ENCODE results near the gene PCNT. TPM values are rescaled to one million over a fixed set of nuclear protein-coding genes. Genes with fewer than 3 reads are reported as not detected.

The PCNT gene
- total and polyA plus RNA-seq, 10 of the 15 experiments (the other 5 are each of a cell fraction or from before 2014, with no cell fraction given) = 2.9 to 39.6 (median 20.5) TPM

GRCh38 chr21:46328151-46328550 lies 4.2 kb downstream of the PCNT start (continued):
- TF ChIP-seq CUX1 (IDR thresholded peaks at IDR 0.05; ENCODE audit: insufficient replicate concordance, low read depth, low read length) (no peak), RUNX3 (IDR thresholded peaks at IDR 0.05; ENCODE audit: low read length) (no peak), CBX3 (IDR thresholded peaks at IDR 0.05; ENCODE audit: borderline replicate concordance, low read depth) (no peak)

- peaks cover 3 to 16% of the 10 kb centered on the region in 2 experiments for H3K36me3 ChIP-seq (ENCODE audit: control insufficient read depth in 2 of 2, insufficient read depth in 2 of 2, low read length in 1 of 2)
- no peaks in the 10 kb centered on the region for H3K9me3 ChIP-seq (replicated peaks; ENCODE audit: control insufficient read depth, insufficient read depth, low read length)
- FAIRE-seq = no peak
- SMC1A ChIA-PET (ENCODE audit: uncharacterized antibody, unreplicated experiment) = no interaction called here
- no peak overlapping the region for H3K4me2 ChIP-seq (ENCODE audit: control insufficient read depth, insufficient read depth)
- POLR2A ChIA-PET = no interaction called here
- no TSS peak for BruUV-seq (replicated peaks)
- H3K4me1 ChIP-seq (ENCODE audit: control insufficient read depth, insufficient read depth, low read length) = no peaks in the 10 kb centered on the region
- H4K20me1 ChIP-seq (ENCODE audit: control insufficient read depth, insufficient read depth) = no peaks in the 10 kb centered on the region
- intact Hi-C loops (cut with micrococcal nuclease; ENCODE audit: unreplicated experiment) = no loop called here
- RAD21 ChIA-PET (ENCODE audit: unreplicated experiment) = no interaction called here
- no peak for DNase-seq (ENCODE audit: low read depth, low spot score)
- no peak overlapping the region for H3K4me3 ChIP-seq
- no peak overlapping the region for H3K27ac ChIP-seq (ENCODE audit: control insufficient read depth, insufficient read depth)
- H3K9ac ChIP-seq (ENCODE audit: control insufficient read depth, insufficient read depth, low read length) = no peak overlapping the region
- H3K79me2 ChIP-seq (ENCODE audit: control insufficient read depth, insufficient read depth, low read length) = peaks cover 19% of the 10 kb centered on the region
- no peak overlapping the region for H2AFZ ChIP-seq (ENCODE audit: control insufficient read depth, low read depth, low read length)
- CTCF ChIA-PET = no interaction called here
- WGBS (ENCODE audit: insufficient coverage, insufficient replicate concordance, low lambda C conversion rate, missing lambda C conversion rate) = 97% methylated on average over 2 of the region's 2 CpGs
- in situ Hi-C loops (cut with MboI) = no loop called here
- no peaks in the 10 kb centered on the region for H3K27me3 ChIP-seq (replicated peaks in 1 of 2; ENCODE audit: control insufficient read depth in 2 of 2, insufficient read depth in 2 of 2, low read length in 1 of 2)
- no peak for ATAC-seq
- TF ChIP-seq MAX (IDR thresholded peaks at IDR 0.05; ENCODE audit: low read depth, low read length) = no peak
- no peak for TF ChIP-seq IRF3 (IDR thresholded peaks at IDR 0.05)
- no peak for TF ChIP-seq FOXM1 (IDR thresholded peaks at IDR 0.05; ENCODE audit: low read depth, low read length)
- no peak for TF ChIP-seq PRDM15 (CRISPR knock-in tag; IDR thresholded peaks at IDR 0.05)
- no peak for TF ChIP-seq NBN (IDR thresholded peaks at IDR 0.05)
- no peak for TF ChIP-seq EGR1 (IDR thresholded peaks at IDR 0.05; ENCODE audit: borderline replicate concordance in 1 of 2, low read depth in 2 of 2, low read length in 2 of 2)
- no peak for TF ChIP-seq PBX3 (IDR thresholded peaks at IDR 0.05; ENCODE audit: insufficient replicate concordance, low read depth, low read length)
- no peak for TF ChIP-seq PAX8 (IDR thresholded peaks at IDR 0.05)
- no peak for TF ChIP-seq SIX5 (IDR thresholded peaks at IDR 0.05; ENCODE audit: low read depth, low read length, severe bottlenecking)
Measured at GRCh38 chr21:46329796-46330195, 5.8 kb downstream of the PCNT start.
